Smooth muscle cell (in vitro differentiated cells): ENCODE measurements around the gene DNER. TPM values are rescaled to one million over a fixed set of nuclear protein-coding genes. Genes with fewer than 3 reads are reported as not detected.

Source experiments
- DNase-seq: peaks from one replicate; lab custom pipeline; 2025; ENCODE audit not compliant: unreplicated experiment; lab: John Stamatoyannopoulos, UW
- H2AFZ ChIP-seq: fragments of 200-600 bp; sonication (generic); 2 replicates; pipeline ENCODE4 v1.6.0; 2016; ENCODE audit warnings: antibody characterized with exemption, low read depth, mild to moderate bottlenecking
- H3F3A ChIP-seq: fragments of 200-600 bp; sonication (generic); 2 replicates; pipeline ENCODE4 v1.6.0; 2017; ENCODE audit warnings: antibody characterized with exemption, low read depth
- H3K27ac ChIP-seq: fragments of 200-600 bp; sonication (generic); 2 replicates; pipeline ENCODE4 v1.5.1; 2016; ENCODE audit warnings: low read depth, mild to moderate bottlenecking
- H3K27me3 ChIP-seq: fragments of 200-600 bp; sonication (generic); 2 replicates; pipeline ENCODE4 v1.6.1; 2016; ENCODE audit warnings: low read depth, mild to moderate bottlenecking
- H3K36me3 ChIP-seq: fragments of 200-600 bp; sonication (generic); 2 replicates; pipeline ENCODE4 v1.5.1; 2016; ENCODE audit warnings: low read depth
- H3K4me1 ChIP-seq: fragments of 200-600 bp; sonication (generic); 2 replicates; pipeline ENCODE4 v1.5.1; 2016; ENCODE audit warnings: low read depth
- H3K4me2 ChIP-seq: fragments of 200-600 bp; sonication (generic); 2 replicates; pipeline ENCODE4 v1.6.0; 2016; ENCODE audit warnings: mild to moderate bottlenecking
- H3K4me3 ChIP-seq: fragments of 200-600 bp; sonication (generic); 2 replicates; pipeline ENCODE4 v1.5.1; 2016; ENCODE audit warnings: mild to moderate bottlenecking
- H3K79me2 ChIP-seq: fragments of 200-600 bp; sonication (generic); 2 replicates; pipeline ENCODE4 v1.6.0; 2016; ENCODE audit warnings: low read depth, mild to moderate bottlenecking
- H3K9ac ChIP-seq: fragments of 200-600 bp; sonication (generic); 2 replicates; pipeline ENCODE4 v1.6.0; 2016; ENCODE audit warnings: low read depth
- H3K9me3 ChIP-seq: fragments of 200-600 bp; sonication (generic); replicated peaks from 2 replicates; pipeline ENCODE4 v1.5.1; 2016; ENCODE audit warnings: low read depth
- H4K20me1 ChIP-seq: fragments of 200-600 bp; sonication (generic); 2 replicates; pipeline ENCODE4 v1.6.0; 2016; ENCODE audit warnings: low read depth
- CTCF ChIP-seq: fragments of 200-600 bp; sonication (generic); IDR thresholded peaks from 2 replicates; pipeline ENCODE4 v1.5.1; 2017; ENCODE audit warnings: borderline replicate concordance, mild to moderate bottlenecking, antibody characterized with exemption; ENCODE audit not compliant: insufficient read depth, poor library complexity, severe bottlenecking
- WGBS: methylation state at CpG from one replicate; pipeline ENCODE4 v1.1.7; 2016; ENCODE audit warnings: low lambda C conversion rate; 5-methylcytosine and 5-hydroxymethylcytosine counted together
- polyA plus RNA-seq: library from polyadenylated mRNA; unstranded; fragments of >200 nt; fragmentation: Nextera tagmentation; extraction: Ambion mirVana; gene quantifications from 2 replicates; pipeline ENCODE4 v1.2.1, GENCODE V29; 2016
- total RNA-seq: library from RNA; depleted of rRNA; stranded (reverse); fragments of >200 nt; gene quantifications from 2 replicates; pipeline ENCODE4 v1.2.3, GENCODE V29; 2014

DNER gene
- total and polyA plus RNA-seq, 2 experiments from 2014 or later: 0.31 to 0.61 TPM

- Histone ChIP-seq H2AFZ (no peak overlapping the region), H3K36me3 (no peaks in the 10 kb centered on the region), H4K20me1 (no peaks in the 10 kb centered on the region), H3K4me3 (no peak overlapping the region), H3K79me2 (no peaks in the 10 kb centered on the region), H3K9me3 (no peaks in the 10 kb centered on the region), H3F3A (no peaks in the 10 kb centered on the region), H3K27ac (no peak overlapping the region), H3K4me1 (no peaks in the 10 kb centered on the region), H3K4me2 (no peak overlapping the region), H3K9ac (no peak overlapping the region), H3K27me3 (no peaks in the 10 kb centered on the region)
- WGBS: 65% methylated on average over 9 of the region's 9 CpGs
- no peak for TF ChIP-seq CTCF
- DNase-seq: no peak
Observed at GRCh38 chr2:229425598-229425997, 288.8 kb downstream of the DNER start.

- Histone ChIP-seq H3K27me3 (no peaks in the 10 kb centered on the region), H3K4me3 (no peak overlapping the region), H3K9ac (no peak overlapping the region), H2AFZ (no peak overlapping the region), H3K79me2 (no peaks in the 10 kb centered on the region), H3K36me3 (no peaks in the 10 kb centered on the region), H3K4me1 (no peaks in the 10 kb centered on the region), H4K20me1 (no peaks in the 10 kb centered on the region), H3K4me2 (no peak overlapping the region), H3K27ac (no peak overlapping the region), H3K9me3 (no peaks in the 10 kb centered on the region), H3F3A (no peaks in the 10 kb centered on the region)
- 90% methylated on average over 6 of the region's 6 CpGs for WGBS
- no peak for DNase-seq
- no peak for TF ChIP-seq CTCF
Observed at GRCh38 chr2:229422063-229422462, 292.3 kb downstream of the DNER start.

- no peaks in the 10 kb centered on the region for H3K36me3 ChIP-seq
- H3K4me1 ChIP-seq: no peaks in the 10 kb centered on the region
- no peak for TF ChIP-seq CTCF
- no peaks in the 10 kb centered on the region for H3K9me3 ChIP-seq
- WGBS: 32% methylated on average over 1 of the region's 1 CpG
- H3F3A ChIP-seq: no peaks in the 10 kb centered on the region
- H3K27me3 ChIP-seq: no peaks in the 10 kb centered on the region
- no peak overlapping the region for H3K4me3 ChIP-seq
- no peak overlapping the region for H2AFZ ChIP-seq
- no peak overlapping the region for H3K27ac ChIP-seq
- no peak overlapping the region for H3K4me2 ChIP-seq
- H3K9ac ChIP-seq: no peak overlapping the region
- H3K79me2 ChIP-seq: no peaks in the 10 kb centered on the region
- DNase-seq: no peak
- H4K20me1 ChIP-seq: no peaks in the 10 kb centered on the region
Observed at GRCh38 chr2:229419158-229419557, 295.2 kb downstream of the DNER start.

- no peak overlapping the region for H3K4me2 ChIP-seq
Observed at GRCh38 chr2:229417916-229418315, 296.4 kb downstream of the DNER start.

More at GRCh38 chr2:229417916-229418315, 296.4 kb downstream of the DNER start:
- DNase-seq: no peak
- H3K36me3 ChIP-seq: no peaks in the 10 kb centered on the region
- no peak overlapping the region for H2AFZ ChIP-seq
- TF ChIP-seq CTCF: no peak
- no peaks in the 10 kb centered on the region for H4K20me1 ChIP-seq
- no peaks in the 10 kb centered on the region for H3K9me3 ChIP-seq
- H3K4me3 ChIP-seq: no peak overlapping the region
- H3K79me2 ChIP-seq: no peaks in the 10 kb centered on the region
- WGBS: 77% methylated on average over 7 of the region's 7 CpGs
- H3K27ac ChIP-seq: no peak overlapping the region
- no peaks in the 10 kb centered on the region for H3K27me3 ChIP-seq
- H3F3A ChIP-seq: no peaks in the 10 kb centered on the region
- H3K9ac ChIP-seq: no peak overlapping the region
- no peaks in the 10 kb centered on the region for H3K4me1 ChIP-seq
